Activated CD4-positive, alpha-beta T cell treated with anti-CD3 and anti-CD28 coated beads, Interleukin-2, amount 10 ng/mL, durations not matched to agents 7 days and 5 days (primary cell): ENCODE data around the gene TRAF3. TPM values are rescaled to one million over a fixed set of nuclear protein-coding genes. Genes with fewer than 3 reads are reported as not detected.
"Not testable (repeated sequence)": the region's sequence is repeated elsewhere in the genome, so short reads cannot be mapped to it uniquely, and the experiment has no call there.

Experiments used
- CTCF ChIA-PET: fragments of 350-600 bp; sonication (Branson Sonifier 250); formaldehyde crosslinking; loops from one replicate; lab custom pipeline; 2021; ENCODE audit warnings: antibody characterized with exemption; lab: Charles Lee
- POLR2A ChIA-PET: fragments of 350-600 bp; sonication (Branson Sonifier 250); formaldehyde crosslinking; loops from one replicate; lab custom pipeline; 2021; ENCODE audit warnings: antibody characterized with exemption; lab: Charles Lee
- DNase-seq: peaks from one replicate; pipeline ENCODE4 v3.0.0-alpha.2; 2020
- H3K27ac Mint-ChIP-seq: one replicate; pipeline ENCODE4 v1.8.0; 2021; ENCODE audit warnings: mild to moderate bottlenecking, moderate library complexity, mixed read lengths
- H3K27me3 Mint-ChIP-seq: one replicate; pipeline ENCODE4 v1.8.0; 2021; ENCODE audit warnings: mixed read lengths
- H3K36me3 Mint-ChIP-seq: one replicate; pipeline ENCODE4 v1.8.0; 2021; ENCODE audit warnings: low read depth, mixed read lengths
- H3K4me1 Mint-ChIP-seq: one replicate; pipeline ENCODE4 v1.8.0; 2021; ENCODE audit warnings: mixed read lengths
- H3K4me3 Mint-ChIP-seq: one replicate; pipeline ENCODE4 v1.8.0; 2021; ENCODE audit warnings: mild to moderate bottlenecking, moderate library complexity, mixed read lengths
- H3K9me3 Mint-ChIP-seq: one replicate; pipeline ENCODE4 v1.8.0; 2021; ENCODE audit warnings: mixed read lengths
- total RNA-seq, 2 experiments: library from RNA; stranded (reverse); gene quantifications; one replicate each; pipeline ENCODE4 v1.2.3, GENCODE V29; 2021

Gene TRAF3
- total RNA-seq, 2 experiments from 2014 or later = 38.9 to 40.2 TPM

DNA sequence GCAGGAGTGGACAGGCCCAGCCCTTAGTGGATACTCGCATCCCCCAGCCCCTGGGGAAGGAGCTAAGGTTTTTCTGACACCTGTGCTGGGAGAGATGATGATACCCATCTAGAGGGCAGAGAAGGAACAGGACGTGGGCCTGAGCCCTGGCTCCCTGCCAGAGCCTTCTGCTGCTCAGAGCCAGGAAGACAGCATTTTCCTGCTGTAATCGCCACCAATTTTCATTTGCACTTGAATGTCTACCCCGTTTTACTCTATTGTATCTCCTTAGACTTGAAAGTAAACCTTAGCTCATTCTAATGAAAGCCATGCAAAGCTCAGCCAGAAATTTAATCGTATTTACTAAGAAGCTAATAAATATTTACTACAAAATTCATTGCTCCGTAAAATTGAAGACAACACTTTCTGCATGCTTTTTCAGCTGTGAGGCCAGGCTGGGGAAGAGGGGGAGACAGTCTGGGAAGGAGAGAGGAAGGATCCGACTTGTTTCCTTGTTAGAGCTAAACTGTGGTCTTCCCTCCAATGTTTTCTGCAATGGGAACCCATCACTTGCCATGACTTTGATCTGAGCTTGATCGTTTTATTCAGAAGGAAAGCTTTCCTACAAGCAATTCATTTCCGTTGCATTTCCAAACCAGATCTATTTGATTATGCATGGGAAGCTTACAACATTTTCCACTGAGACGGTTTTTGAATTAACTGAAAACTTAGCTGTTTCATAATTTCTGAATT, 17.6 kb upstream of the TRAF3 start:
- no peaks in the 10 kb centered on the region for H3K27me3 Mint-ChIP-seq
- H3K4me3 Mint-ChIP-seq = no peak overlapping the region
- no peaks in the 10 kb centered on the region for H3K9me3 Mint-ChIP-seq
- DNase-seq = no peak
- CTCF ChIA-PET = interaction anchor here (0.5 to 1.4 kb wide), 4 partner anchors 9 to 416 kb away, joined by 3 to 7 read pairs (median 4); no protein-coding TSS in a partner anchor
- H3K27ac Mint-ChIP-seq = no peak overlapping the region
- POLR2A ChIA-PET = no interaction called here
- no peaks in the 10 kb centered on the region for H3K36me3 Mint-ChIP-seq
- H3K4me1 Mint-ChIP-seq = no peaks in the 10 kb centered on the region

DNA sequence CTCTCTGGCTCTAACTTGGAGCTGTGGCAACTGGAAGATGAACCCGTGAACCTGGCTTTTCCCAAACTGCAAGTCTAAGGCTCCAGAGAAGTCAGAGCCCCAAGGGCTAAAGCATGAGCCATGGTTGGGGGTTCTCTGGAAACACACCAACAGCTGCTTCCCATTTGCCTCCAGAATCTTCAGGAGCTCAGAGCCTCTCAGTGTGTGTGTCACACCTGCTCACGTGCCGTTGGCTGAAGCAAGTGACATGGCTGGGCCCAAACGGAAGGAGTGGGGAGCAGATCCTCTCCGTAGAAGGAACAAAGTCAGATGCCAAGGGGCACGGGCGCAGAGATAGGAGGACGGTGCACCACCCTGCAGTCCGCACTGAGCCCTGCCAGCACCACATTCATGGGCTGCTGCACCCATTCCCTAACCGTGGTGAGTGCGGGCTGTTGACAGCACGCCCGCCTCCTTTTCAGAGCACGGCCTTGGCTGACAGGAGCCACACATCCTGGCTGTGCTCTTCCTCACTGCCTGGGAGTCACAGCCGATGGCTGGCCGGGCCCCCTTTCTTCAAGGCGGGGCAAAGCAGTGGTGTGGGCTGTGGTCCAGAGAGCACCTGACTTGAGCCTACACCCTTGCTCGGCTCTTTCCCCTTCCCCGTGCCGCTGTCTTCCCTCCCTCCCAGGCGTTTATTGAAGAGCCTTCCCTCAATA, 16.6 kb upstream of the TRAF3 start:
- POLR2A ChIA-PET = no interaction called here
- Mint-ChIP-seq H3K27ac (no peak overlapping the region), H3K27me3 (no peaks in the 10 kb centered on the region), H3K36me3 (no peaks in the 10 kb centered on the region), H3K4me1 (no peaks in the 10 kb centered on the region), H3K9me3 (no peaks in the 10 kb centered on the region), H3K4me3 (no peak overlapping the region)
- no peak for DNase-seq
- CTCF ChIA-PET = interaction anchor here (0.6 to 0.7 kb wide), 2 partner anchors 12 to 422 kb away, joined by 3 to 4 read pairs; no protein-coding TSS in a partner anchor

DNA sequence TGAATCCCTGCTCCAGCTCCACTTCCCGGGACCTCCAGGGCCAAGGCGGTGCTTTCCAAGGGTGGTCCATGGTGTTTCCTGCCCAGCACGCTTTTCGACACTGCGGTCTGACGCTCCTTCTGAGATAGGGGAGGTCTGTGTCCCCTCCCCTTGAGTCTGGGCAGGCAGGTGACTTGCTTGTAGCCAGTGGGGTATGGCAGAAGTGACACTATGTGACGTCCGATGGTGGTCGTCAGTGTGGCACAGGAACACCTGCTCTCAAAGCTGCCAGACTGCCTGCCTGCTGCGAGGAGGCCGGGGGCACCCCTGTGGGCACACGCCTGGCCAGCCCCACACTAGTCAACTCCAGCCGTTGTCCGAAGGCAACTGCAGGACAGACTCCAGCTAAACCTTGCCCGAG, 16.0 kb upstream of the TRAF3 start:
- no peak overlapping the region for H3K27ac Mint-ChIP-seq
- no peak overlapping the region for H3K4me3 Mint-ChIP-seq
- H3K36me3 Mint-ChIP-seq = no peaks in the 10 kb centered on the region
- H3K27me3 Mint-ChIP-seq = no peaks in the 10 kb centered on the region
- H3K4me1 Mint-ChIP-seq = no peaks in the 10 kb centered on the region
- no peak for DNase-seq
- CTCF ChIA-PET = interaction anchor here (0.6 to 0.7 kb wide), 2 partner anchors 12 to 423 kb away, joined by 3 to 4 read pairs; no protein-coding TSS in a partner anchor
- POLR2A ChIA-PET = no interaction called here
- no peaks in the 10 kb centered on the region for H3K9me3 Mint-ChIP-seq

DNA sequence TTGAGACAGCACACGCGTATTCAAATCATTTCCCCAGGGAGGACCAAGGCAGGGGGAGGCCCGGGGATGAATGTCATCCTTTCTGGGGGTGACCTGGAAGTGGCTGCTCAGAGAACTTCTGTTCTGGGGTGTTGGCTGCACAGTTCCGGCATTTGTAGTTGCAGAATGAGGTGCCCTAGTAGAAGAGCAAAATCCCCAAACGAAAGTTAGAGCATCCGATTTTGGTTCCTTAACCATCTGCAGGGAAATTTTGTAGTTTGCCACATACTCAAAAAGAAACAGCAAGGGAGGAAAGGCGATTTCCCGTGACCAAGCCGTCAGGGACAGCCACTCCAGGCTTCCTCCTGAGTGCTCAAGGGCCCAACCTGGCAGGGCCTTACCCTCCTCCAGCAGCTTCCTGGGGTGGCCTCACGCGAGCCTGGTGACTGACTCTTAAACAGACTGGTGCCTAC, 13.0 kb upstream of the TRAF3 start:
- Mint-ChIP-seq H3K36me3 (no peaks in the 10 kb centered on the region), H3K4me3 (no peak overlapping the region), H3K27ac (no peak overlapping the region), H3K9me3 (no peaks in the 10 kb centered on the region), H3K4me1 (no peaks in the 10 kb centered on the region), H3K27me3 (no peaks in the 10 kb centered on the region)
- CTCF ChIA-PET = interaction anchor here (0.7 to 1.3 kb wide), 2 partner anchors 10 to 253 kb away, joined by 3 to 4 read pairs; no protein-coding TSS in a partner anchor
- POLR2A ChIA-PET = no interaction called here
- no peak for DNase-seq

DNA sequence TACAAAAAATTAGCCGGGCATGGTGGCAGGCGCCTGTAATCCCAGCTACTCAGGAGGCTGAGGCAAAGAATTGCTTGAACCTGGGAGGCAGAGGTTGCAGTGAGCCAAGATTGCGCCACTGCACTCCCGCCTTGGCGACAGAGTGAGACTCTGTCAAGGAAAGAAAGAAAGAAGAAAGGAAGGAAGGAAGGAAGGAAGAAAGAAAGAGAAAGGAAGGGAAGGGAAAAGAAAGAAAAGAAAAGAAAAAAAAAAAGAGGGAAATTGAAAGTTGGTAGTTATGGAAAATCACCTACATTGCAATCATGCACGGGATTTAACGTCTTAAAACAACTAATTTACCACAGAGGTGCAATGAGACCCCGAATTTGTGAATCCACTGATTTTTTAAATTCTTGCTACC, 11.5 kb upstream of the TRAF3 start:
- CTCF ChIA-PET = interaction anchor here (0.6 kb wide), 2 partner anchors 303 to 1301 kb away, joined by 4 read pairs; no protein-coding TSS in a partner anchor
- H3K27me3 Mint-ChIP-seq, H3K27ac Mint-ChIP-seq, H3K4me1 Mint-ChIP-seq, DNase-seq, H3K4me3 Mint-ChIP-seq, H3K9me3 Mint-ChIP-seq, H3K36me3 Mint-ChIP-seq: not testable (repeated sequence)
- POLR2A ChIA-PET = interaction anchor here (0.8 kb wide), 1 partner anchor 347 kb away, joined by 3 read pairs; no protein-coding TSS in a partner anchor

DNA sequence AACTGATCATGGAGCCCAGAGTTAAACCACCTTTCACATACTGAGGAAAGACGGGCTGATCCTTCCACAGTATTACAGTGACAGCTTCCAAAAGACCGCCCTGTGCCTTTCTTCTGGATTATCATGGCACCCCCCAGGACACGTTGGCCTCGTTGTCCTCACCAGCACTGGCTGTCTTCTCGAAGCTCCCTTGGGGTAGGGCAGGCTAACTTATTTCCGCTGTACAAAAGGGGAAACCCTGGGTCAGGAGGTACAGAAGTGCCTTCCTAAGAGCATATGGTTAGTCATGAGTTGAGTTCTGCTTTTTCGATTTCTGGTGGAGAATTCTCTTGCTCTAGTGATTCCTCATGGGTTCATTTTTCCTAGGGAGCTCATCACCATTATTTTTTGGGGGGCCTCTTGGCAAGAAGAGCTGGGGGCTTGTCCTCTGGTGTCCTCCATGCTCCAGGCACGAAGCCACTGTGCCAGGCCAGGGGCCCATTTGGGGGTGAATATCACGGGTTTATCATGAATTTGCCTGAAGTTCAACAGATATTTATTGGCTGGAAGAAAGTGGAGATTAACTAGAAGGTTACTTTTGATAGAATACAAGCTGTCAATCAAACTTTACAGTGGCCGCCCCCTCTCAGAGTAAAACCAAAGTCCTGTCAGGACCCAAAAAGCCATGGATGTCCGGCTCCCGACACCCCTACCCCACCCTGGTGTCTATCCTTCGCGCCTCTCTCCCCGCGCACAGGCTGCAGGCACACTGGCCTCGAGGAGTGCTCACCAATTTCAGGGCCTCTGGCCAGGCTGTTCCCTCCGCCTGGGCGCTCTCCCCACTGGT, 8.8 kb upstream of the TRAF3 start:
- no peak overlapping the region for H3K27ac Mint-ChIP-seq
- H3K27me3 Mint-ChIP-seq = no peaks in the 10 kb centered on the region
- ChIA-PET POLR2A (no interaction called here), CTCF (interaction anchor here (1.1 kb wide), 2 partner anchors 9 to 20 kb away, joined by 3 to 4 read pairs; no protein-coding TSS in a partner anchor)
- H3K4me3 Mint-ChIP-seq = no peak overlapping the region
- DNase-seq = no peak
- no peaks in the 10 kb centered on the region for H3K36me3 Mint-ChIP-seq
- H3K4me1 Mint-ChIP-seq = peaks cover 3% of the 10 kb centered on the region
- H3K9me3 Mint-ChIP-seq = no peaks in the 10 kb centered on the region

DNA sequence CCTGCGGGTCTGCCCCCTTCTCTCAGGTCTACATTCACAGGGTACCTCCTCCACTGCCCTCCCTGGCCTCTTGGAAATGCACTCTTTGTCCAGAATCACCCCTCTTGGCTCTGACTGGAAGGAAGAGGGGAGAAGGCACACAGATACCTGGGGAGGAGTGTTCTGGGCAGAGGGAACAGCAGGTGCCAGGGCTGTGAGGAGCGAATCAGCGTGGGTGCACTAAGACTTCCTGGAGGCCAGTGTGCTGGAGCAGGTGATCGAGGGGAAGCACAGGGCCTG, 8.3 kb upstream of the TRAF3 start:
- Mint-ChIP-seq H3K9me3 (no peaks in the 10 kb centered on the region), H3K4me3 (no peak overlapping the region), H3K36me3 (no peaks in the 10 kb centered on the region), H3K27me3 (no peaks in the 10 kb centered on the region), H3K27ac (no peak overlapping the region), H3K4me1 (peaks cover 3% of the 10 kb centered on the region)
- ChIA-PET POLR2A (no interaction called here), CTCF (interaction anchor here (0.9 to 1.1 kb wide), 3 partner anchors 10 to 74 kb away, joined by 3 to 4 read pairs (median 3); no protein-coding TSS in a partner anchor)
- no peak for DNase-seq

DNA sequence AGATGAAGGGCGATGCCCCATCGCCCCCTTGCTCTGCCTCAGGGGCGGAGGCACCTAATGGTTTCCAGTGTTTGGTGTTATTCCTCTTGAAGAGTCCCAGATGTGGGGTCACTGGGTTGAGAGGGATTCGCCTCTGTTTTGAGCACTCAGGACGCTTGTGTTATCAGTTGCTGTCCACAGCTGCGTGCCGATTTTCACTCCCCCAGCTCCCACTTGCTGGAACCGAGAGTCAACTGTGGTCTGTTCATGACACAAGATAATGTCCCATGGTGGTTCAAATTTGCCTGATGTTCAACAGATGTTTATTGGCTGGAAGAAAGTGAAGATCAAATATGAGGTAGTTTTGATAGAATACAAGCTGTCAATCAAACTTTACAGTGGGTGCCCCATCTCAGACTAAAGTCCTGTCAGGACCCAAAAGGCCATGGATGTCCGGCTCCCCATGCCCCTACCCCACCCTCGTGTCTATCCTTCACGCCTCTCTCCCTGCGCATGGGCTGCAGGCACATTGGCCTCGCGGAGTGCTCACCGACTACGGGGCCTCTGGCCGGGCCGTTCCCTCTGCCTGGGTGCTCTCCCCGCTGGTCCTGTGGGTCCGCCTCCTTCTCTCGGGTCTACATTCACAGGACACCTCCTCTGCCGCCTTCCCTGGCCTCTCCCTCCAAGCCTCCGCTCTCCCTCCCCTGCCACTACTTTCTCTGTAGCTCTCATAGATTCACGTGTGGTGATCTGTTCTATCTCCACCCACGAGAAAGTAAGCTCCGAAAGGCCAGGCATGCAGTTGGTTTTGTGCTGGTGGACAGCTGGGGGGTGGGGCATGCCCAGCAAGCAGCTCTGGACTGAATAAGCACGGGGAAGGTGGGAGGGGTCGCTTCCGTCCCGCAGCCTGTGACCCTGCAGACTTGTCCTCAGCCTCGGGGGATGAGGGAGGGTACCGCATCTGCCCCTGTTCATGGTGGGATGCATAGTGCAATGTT, 6.8 kb upstream of the TRAF3 start:
- Mint-ChIP-seq H3K27me3 (no peaks in the 10 kb centered on the region), H3K36me3 (no peaks in the 10 kb centered on the region), H3K9me3 (no peaks in the 10 kb centered on the region), H3K27ac (no peak overlapping the region), H3K4me1 (peaks cover 12% of the 10 kb centered on the region), H3K4me3 (no peak overlapping the region)
- ChIA-PET POLR2A (no interaction called here), CTCF (no interaction called here)
- no peak for DNase-seq

DNA sequence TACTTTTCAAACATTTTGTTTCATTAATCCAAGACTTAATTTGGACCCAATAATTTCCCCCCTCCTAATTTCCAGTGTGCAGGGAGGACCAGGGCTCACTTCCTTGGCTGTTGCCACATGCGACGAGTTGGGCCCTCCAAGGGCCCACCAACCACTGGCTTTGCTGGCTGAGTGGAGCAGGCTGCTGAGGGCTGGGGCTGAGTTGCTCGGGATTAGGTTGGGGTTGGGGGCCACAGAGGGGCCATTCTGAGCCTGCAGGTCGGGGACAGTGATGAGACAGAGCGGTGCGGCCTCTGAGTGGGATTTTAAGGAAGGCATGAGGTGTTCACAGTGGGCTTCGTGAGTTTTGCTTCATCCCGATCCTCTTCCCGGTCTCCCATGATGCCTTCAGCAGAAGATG, 6.1 kb upstream of the TRAF3 start:
- DNase-seq = no peak
- Mint-ChIP-seq H3K36me3 (no peaks in the 10 kb centered on the region), H3K9me3 (no peaks in the 10 kb centered on the region), H3K4me3 (no peak overlapping the region), H3K4me1 (peaks cover 19% of the 10 kb centered on the region), H3K27me3 (no peaks in the 10 kb centered on the region), H3K27ac (no peak overlapping the region)
- ChIA-PET POLR2A (no interaction called here), CTCF (interaction anchor here (0.7 kb wide), 1 partner anchor 9 kb away, joined by 3 read pairs; no protein-coding TSS in a partner anchor)

DNA sequence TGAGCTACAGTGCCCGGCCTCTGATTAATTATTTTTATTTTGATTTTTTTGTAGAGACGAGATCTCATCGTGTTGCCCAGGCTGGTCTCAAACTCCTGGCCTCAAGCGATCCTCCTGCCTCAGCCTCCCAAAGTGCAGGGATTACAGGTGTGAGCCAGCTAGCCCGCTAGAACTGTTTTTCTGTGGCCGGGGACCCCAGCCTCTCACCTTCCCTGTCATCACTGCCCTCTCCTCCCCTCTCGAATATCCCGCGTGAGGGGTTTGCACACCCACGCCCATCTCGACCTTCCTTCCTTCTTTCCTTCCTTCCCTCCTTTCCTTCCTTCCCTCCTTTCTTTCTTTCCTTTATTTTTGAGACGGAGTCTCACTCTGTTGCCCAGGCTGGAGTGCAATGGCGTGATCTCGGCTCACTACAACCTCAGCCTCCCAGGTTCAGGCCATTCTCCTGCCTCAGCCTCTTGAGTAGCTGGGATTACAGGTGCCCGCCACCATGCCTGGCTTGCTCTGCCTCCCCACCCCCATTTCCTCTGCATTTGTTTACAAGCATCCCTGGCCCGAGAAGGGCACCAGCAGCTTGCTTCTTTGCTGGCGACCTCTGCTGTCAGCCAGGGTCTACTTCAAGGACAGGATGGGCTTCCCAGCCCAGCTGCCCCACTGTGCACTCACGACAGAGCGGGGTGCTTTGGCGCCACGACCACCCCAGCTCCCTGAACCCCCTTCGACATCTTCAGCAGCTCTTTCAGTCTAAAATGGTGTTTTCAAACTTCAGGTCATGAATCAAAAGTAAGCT, 4.3 kb upstream of the TRAF3 start:
- H3K27ac Mint-ChIP-seq = no peak overlapping the region
- POLR2A ChIA-PET = no interaction called here
- H3K4me1 Mint-ChIP-seq = peaks cover 25% of the 10 kb centered on the region
- no peaks in the 10 kb centered on the region for H3K36me3 Mint-ChIP-seq
- CTCF ChIA-PET = interaction anchor here (0.6 to 2.2 kb wide), 7 partner anchors 14 to 688 kb away, joined by 3 to 7 read pairs (median 5); no protein-coding TSS in a partner anchor
- H3K4me3 Mint-ChIP-seq = no peak overlapping the region
- no peak for DNase-seq
- H3K27me3 Mint-ChIP-seq = no peaks in the 10 kb centered on the region
- no peaks in the 10 kb centered on the region for H3K9me3 Mint-ChIP-seq
